ENCODE measurements around the gene KCTD6.

The KCTD6 gene

DNA sequence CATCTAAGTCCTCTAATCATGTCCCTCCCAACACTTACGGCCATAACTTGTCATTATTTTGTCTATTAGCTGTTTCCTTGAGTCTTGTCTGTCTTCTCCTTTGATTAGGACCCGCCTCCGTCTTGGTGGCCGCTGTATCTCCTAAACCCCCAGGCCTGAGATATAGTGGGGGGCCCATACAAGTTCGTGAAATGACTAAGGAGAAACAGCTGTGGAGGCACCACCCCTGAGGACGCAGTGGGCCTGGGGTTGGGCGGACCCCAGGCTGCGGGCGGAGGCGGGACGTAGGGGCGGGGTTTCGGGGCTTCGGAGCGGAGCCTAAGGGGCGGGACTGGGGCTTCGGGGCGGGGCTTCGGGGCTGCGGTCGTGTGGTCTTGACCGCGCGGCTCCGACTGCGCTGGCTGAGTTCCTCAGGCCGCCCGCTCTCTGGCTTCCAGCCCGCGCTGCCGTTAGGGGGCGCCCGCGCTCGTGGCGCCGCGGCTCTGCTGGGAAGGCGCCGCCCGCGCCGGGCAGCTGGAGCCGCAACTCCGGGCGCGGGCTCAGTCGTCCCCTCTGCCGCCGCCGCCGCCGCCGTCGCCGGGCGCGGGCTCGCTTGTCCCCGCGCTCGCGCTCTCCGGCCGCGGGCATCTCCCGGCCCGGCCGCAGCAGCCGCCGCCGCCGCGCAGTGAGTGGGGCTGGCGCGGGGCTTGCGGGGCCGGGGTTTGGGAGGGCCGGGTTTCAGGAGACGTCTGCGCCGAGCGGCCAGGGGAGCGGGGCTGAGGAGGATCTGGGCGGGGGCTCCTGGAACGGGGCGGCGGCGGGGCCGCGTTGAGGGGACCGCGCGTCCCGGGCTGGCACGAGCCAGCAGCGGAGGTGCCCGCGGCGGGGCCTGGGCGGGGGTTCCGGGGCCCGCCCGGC lies at the start of gene KCTD6:
TSS of gene KCTD6 (plus strand) at position 591 of the 897 bp plus-strand sequence. CDS start 6,660 bp downstream, outside the sequence.
- DNase-seq (ENCODE audit: low read depth), result peak; percentile 81

DNA sequence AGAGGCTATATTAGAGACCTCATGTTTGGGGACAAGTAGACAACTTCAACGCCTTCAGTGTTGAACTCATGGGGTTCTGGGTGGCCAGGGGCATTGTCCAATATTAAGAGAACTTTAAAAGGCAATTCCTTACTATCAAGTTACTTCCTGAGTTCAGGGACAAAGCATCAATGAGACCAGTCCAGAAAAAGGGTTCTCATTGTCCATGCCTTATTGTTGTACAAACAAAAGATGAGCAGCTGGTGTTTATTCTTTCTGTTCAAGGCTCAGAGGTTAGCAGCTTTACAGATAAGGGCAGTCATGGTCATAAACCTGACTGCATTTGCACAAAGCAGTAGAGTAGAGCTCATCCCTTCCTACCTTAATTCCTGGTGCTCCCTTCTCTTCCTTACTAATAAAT lies 39.7 kb upstream of the KCTD6 start:
- no peak for DNase-seq (ENCODE audit: low read depth)

DNA sequence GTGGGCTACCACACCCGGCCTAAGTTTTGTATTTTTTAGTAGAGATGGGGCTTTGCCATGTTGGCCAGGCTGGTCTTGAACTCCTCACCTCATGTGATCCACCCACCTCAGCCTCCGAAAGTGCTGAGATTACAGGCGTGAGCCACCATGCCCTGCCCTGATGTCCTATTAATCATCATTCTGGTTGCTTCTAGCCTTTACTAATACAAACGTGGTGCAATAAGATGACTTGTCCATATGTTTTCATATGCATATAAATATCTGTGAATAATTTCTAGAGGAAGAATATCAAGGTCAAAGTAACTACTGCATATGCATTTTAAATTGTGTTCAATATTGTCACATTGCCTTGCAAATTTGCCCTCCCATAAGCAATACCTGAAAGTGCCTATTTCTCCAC lies 32.7 kb upstream of the KCTD6 start:
- DNase-seq (ENCODE audit: low read depth), result no peak

DNA sequence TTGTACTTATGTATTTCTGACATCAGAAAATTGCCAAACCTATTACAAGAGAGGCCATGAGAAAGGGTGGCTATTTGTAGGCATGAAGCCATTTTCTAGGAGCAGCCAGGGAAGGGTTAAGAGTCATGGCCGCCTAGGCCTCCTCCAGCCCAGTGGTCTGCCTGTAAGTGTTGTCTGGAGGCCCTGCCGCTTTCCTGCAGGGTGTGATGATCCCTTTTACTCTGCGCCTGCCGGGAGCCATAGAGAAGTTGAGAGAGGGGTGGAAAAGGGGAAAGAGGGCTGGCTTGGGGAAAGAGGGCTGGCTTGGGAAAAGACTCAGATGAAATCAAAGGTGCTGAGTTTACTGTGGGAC lies 29.1 kb upstream of the KCTD6 start:
- no peak for DNase-seq (ENCODE audit: low read depth)

DNA sequence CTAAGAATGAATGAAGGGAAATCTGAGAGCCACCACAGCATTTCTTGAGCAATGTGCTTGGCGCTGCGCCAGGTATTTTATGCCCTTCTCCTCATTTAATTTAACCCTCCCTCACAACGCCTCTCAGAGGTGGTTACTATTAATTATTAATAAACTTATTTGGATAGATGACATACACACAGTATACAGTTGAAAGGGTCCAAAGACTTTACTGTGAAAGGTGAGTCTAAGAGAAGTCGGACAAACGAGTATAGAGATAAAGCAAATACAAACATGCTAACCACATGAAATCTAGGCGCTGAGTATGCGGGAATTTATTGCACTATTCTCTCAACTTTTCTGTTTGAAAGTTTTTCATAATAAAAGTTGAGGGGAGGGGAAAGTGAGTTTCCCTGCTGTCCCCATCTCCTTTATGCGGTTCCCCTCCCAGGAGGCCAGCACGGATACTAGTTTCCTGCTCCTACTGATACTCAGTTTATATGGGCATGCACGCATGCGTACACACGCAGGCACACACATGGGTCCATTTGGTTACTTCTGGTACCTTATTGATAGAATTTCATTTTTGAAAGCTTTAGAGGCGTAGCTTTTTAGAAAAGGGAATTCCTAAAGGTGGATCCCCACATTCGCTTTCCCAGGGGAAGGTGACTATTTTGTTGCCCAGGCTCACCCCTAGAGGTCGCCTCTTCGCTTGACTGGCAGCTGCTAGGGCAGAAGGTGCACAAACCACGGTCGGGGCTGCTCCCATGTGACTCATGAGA lies 28.5 kb upstream of the KCTD6 start:
- DNase-seq (ENCODE audit: low read depth), result peak; percentile 58

DNA sequence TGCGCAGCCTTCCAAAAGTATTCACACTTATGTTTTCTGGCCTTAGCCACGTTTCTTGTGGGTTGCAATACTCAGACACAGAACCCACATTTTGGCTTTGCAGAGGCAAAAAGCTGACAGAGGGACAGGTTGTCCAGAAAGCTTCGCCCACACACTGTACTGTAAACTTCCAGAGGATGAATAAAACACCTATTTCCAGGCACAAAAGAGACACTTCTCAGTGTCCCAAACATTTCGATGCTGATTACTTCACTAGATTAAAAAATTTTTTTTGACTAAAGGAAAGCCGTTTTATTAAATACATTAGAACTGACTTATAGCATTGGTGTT lies 28.0 kb upstream of the KCTD6 start:
- no peak for DNase-seq (ENCODE audit: low read depth)

DNA sequence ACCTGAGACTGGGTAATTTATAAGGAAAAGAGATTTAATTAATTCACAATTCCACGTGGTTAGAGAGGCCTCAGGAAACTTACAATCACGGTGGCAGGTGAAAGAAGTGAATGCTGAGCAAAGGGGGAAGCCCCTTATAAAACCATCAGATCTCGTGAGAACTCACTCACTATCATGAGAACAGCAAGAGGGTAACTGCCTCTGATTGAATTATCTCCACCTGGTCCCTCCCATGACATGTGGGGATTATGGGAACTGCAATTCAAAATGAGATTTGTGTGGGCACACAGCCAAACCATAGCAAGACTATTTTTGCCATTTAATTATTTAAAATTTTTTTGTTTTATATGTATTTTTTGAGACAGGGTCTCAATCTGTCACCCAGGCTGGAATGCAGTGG lies 27.0 kb upstream of the KCTD6 start:
- no peak for DNase-seq (ENCODE audit: low read depth)

DNA sequence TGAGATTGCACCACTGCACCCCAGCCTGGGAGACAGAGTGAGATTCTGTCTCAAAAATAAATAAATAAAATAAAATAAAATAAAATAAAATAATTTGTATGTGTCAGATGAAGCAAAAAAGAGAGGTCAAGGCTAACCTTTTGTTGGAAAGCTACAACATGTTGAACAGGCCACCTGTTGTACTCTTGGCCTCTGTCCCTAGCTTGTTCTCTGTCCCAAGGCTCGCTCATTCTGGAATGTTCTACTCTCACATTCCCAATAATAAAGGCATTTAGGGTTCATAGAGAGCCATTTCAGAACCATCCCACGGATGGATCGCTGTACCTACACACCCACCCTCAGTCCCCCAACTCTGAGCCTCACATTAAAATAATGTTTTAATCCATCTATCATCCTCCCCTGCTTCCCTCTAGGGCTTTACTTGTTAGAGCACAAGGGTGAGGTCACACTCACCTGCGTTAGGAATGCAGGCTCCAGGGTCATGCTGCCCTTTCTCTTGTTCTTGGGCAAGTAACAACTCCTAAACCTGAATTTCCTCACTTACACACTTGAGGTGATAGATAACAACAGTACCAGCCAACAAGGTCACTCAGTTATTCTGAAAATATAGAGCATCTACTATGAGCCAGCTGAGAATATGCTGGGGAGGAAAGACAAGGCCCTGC lies 24.9 kb upstream of the KCTD6 start:
- no peak for DNase-seq (ENCODE audit: low read depth)

DNA sequence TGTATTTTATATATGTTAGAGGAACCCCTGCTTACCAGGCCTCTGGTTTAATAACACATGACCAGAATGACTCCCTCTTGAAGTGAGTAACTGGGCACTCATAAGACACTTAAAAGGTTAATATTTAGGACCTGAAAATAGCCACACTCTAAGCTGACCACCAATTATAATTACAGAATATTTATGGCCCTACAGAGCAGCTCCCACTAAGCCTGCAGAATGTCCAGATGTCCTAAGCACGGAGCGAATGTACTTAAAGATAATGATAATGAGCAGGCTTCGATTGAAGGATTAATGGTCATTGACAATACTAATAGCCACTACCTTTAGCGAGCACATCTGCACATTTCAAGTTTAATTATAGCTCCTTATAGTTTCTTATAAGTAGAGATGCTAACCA lies 22.8 kb upstream of the KCTD6 start:
- DNase-seq (ENCODE audit: low read depth), result no peak

DNA sequence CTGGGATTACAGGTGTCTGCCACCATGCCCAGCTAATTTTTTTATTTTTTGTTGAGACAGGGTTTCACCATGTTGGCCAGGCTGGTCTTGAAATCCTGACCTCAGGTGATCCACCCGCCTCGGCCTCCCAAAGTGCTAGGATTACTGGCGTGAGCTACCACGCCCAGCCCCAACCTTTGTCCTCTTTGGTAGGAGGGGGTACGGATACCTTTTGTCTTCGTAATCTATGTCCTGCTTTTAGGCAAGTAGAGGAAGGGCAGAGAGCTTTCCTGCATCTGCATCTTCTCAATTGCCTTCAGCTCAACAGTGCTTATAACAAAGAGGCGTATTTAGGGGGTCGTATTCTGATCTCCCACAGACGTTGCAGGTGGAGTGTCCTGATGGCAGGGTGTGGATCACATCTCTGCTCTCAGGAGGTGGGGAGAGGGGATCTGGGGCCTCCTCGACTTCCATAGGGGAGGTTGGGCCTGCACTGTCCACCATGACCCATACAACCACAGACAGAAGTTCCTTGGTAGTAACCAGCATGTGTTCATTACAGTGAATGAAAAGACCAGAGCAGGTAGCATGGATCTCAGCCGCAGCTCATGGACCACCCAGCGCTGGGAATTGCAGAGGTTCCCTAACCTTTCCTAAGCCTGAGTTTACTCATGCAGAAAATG lies 21.4 kb upstream of the KCTD6 start:
- DNase-seq (ENCODE audit: low read depth), result no peak

DNA sequence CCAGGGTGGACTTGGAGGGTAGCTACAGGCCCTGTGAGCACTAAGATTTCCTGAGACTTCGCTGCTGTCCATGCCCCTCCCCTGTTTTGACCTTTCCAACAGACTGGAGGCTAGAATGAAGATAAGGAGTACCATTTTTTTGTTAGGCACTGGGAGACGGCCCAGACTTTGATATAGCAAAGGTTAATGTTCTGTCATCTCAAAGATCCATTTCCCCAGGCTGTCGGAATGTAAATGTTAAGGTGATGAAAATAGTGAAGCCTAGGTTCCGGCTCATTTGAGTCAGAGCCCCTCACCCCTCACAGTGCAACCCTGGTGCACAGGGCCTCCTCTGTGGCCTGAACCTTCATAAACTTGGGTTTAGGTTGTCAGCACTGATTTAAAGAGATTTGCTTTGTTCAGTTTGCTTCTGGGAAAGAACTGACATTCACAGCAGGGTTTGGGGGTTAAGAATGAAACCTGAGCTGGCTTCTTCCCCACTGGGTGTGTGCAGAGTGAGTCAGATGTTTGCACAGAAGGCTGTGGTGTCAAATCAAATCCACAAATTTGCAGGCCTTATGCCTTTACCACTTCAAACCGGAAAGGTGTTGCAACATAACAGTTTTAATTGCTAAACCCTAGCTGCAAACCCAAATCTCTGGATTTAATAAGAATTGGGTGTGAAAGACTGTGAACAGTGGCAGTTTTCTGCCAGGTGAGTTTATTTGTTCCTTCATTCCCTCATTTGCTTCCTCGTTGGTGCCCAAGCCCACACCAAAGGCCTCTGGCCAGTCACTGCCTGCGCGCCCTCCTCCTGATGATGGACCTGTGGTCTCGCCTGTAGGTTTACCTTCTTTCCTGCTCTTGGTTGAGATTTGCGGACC lies 20.6 kb upstream of the KCTD6 start:
- DNase-seq (ENCODE audit: low read depth), result peak; percentile 11

DNA sequence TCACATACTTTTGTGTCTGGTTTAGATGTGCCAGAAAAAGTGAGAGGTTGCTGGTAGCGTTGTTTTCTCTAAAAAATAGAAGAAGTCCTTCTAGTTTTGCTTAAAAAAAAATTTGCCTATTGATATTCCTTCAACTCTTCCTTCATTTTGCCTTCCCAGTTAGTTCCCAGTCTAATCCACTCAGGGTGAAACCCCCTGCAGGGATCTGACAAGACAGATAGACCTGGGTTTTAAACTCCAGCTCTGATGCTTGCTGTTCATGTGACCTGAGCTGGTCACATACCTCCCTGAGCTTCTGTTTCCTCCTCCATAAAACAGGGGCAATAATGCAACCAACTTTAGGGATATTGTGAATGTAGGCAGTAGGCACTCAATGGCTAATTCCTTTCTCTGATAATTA lies 18.6 kb upstream of the KCTD6 start:
- no peak for DNase-seq (ENCODE audit: low read depth)

DNA sequence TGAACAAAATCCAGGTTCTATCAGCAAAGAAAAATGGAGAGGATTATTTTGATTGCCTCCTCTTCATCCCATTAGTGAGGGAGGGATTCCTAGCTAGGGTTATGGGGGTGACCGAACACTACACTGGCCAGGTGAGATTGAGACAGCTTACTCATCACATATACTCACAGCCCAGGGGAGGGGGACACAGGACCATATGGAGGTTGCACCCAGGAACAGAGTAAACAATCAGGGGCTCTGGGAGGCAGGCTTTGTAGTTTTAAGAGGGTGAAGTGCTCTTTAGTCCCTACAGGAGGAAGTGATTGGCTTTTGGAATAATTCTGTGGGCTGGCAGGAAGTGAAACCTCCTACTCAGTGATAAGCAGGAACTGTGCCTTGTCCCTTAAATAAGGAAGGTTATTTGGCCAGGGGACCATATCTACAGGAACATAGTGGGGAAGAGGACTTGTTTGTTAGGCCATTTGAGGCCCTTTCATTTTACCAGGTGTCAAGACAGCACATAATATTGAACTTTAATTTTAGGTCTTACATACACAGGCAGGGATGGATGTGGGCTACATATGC lies 17.5 kb upstream of the KCTD6 start:
- no peak for DNase-seq (ENCODE audit: low read depth)

DNA sequence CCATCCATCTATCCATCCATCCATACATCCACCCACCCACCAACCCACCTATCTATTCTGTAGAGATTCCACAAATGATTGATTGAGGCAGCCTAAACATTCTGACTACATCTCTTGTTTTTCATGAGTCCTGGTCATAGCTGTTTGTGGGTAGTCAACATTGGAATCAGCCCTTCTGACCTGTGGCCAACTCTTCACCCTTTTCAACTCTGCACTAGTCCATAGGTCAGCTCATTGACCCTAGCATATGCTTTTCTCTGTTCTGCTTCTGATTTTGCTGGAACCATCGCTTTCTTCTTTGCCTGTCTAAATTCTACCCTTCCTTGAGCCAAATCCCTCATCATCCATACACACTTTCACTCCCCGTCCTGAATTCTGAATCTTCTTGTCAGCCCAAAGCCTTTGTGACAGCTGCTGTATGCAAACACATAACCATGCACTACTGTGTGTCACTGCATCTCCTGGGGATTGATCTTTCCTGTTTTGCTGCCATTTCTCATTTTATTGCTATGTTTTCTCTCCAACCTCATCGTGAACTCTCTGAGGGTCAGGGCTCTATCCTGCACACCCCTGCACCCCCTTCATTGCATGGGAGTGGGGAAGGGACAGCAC lies 16.8 kb upstream of the KCTD6 start:
- no peak for DNase-seq (ENCODE audit: low read depth)

DNA sequence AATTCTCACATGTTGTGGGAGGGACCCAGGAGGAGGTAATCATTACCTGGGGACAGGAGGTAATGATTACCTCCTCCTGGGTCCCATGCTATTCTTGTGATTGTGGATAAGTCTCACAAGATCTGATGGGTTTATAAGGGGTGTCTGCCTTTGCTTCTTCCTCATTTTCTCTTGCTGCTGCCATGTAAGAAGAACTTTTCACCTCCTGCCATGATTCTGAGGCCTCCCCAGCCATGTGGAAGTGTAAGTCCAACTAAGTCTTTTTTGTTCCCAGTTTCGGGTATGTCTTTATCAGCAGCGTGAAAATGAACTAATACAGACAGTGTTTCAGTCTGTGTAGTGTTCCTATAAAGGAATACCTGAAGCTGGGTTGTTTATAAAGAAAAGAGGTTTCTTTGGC lies 13.1 kb upstream of the KCTD6 start:
- no peak for DNase-seq (ENCODE audit: low read depth)

DNA sequence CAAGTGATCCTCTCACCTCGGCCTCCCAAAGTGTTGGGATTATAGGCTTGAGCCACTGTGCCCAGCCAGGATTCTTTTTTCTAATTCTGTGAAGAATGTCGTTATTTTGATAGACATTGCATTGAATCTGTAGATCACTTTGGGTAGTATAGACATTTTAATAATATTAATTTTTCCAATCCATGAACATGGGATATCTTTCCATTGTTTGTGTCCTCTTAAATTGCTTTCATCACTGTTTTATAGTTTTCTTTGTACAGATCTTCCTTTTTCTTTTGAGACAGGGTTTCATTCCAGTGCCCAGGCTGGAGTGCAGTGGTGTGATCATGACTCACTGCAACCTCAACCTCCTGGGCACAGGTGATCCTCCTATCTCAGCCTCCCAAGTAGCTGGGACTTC lies 11.6 kb upstream of the KCTD6 start:
- no peak for DNase-seq (ENCODE audit: low read depth)

DNA sequence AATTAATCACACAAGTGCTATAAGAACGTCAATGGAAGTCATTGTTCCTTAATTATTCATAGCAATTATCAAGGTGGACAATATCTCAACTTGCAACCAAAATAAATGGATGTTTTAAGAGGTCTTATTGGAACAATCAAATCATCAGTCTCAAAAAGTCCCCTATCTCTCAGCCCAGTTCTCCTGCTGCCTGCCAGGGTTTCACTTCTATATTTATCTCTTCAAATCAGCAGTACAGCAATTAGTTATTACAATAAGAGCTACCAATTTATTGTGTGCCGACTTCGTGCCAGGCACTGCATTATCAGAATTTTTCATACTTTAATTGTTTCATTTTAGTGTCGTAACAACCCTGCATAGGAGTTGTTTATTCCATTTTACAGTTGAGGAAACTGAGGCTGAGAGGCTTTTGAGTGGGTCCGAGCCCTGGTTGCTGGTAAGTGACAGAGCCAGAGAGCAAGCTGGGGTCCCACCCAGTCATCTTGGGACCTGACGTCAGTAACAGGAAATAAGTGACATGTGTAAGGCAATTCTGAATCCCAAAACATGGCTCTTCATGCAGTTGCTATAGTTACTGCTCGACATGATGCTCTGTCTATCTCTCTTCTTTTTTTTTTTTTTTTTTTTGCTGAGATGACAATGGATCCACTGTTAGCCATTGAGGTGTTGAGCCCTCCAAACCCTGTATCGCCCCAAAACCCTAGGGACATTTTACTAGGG lies 8.8 kb upstream of the KCTD6 start:
- DNase-seq (ENCODE audit: low read depth), result no peak

DNA sequence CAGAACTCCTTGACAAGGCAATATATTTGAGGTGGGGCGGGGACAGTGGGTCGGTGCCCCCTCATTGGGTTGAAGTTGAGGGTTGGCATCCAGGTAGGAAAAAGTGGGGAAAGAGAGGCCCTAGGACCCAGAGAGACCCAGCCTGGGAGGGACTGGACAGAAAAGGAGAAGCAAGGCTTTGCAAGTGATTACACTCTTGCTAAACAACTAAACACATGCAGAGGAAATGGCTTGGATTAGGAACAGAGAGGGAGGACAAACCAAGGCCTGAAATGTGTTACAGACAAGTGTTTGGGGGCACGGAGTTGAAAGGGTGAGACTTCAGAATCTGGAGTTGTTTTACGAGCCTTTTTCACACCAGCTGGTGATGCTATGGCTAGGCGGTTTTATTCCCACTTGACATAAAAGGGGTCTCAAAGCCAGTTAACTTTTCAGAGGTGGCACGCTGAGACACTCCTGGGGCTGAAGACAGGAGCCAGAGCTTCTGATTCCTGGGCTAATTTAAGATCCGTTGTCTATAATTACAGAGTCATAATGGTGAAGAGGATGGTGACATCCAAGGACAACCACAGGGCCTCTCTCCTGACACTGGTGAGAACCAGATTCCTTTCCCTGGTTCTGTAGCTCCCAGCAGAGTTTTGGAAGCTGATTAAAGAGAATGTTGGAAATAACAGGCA lies 7.7 kb upstream of the KCTD6 start:
- no peak for DNase-seq (ENCODE audit: low read depth)

DNA sequence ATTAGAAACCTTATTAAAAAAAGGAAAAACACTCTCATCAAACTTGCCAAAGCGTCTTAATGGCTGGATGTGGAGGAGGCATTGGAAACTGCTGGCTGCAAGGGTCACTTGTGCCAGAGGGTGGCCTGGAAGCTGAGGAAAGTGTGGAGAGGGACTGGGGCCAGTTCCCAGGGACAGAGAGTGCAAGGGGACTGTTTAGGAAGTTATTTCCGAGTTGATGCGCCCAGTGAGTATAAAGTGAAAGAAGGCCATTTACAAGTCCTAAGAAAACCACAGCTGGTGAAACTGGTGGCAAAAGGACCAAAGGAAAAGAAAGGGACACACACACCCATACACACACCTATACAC lies 7.2 kb upstream of the KCTD6 start:
- DNase-seq (ENCODE audit: low read depth), result no peak

Measured in stimulated activated CD8-positive, alpha-beta memory T cell treated with anti-CD3 and anti-CD28 coated beads, Interleukin-12 subunit alpha, Interleukin-12 subunit beta, amount 100 ng/mL, for 4 hours (primary cell).